Stimulated activated CD8-positive, alpha-beta memory T cell treated with anti-CD3 and anti-CD28 coated beads, Interleukin-4, amount 100 ng/mL, for 48 hours (primary cell): ENCODE measurements around the gene GRHL3.

Experiments
- DNase-seq: peaks from one replicate; pipeline ENCODE4 v3.0.0-alpha.2; 2020

GRHL3 gene

DNA sequence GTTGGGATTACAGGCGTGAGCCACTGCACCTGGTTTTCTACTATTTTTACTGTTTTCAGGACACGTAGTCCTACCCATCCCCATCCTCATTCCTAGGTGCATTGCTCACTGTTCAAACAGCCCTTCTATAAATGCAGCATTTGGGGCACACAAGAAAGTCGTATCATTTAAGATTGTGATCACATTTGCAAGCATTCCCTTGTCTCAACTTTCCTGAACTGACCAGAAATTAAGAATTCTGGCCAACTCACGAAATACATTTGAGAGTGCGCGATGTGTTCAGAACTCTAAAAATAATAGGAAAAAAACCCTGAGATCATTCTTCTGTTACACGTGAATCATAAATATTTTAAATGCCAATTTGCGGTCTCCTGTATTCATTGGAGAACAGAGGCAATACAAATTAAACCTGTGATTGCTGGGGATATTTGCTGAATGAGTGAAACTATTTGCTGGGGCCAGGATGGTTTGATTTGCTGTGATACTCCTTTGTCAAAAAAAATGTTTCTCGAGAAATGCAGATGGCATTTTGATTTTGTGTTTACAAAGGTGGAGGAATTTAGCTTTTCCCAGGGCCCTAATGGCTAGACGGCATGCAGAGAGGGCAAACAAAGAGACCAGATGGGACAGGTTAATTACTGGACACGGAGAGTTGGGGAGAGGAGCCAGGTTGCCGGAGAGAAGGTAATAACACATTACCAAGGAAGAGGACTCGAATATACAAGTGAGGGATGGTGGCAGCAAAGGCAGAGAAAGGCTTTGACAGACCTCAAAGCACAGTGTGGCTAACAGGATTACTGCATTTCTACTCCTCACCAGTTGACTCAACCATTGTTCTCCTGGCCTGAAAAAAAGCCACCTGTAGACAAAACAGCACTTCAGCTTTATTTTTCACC is 56.0 kb downstream of the GRHL3 start:
- no peak for DNase-seq

DNA sequence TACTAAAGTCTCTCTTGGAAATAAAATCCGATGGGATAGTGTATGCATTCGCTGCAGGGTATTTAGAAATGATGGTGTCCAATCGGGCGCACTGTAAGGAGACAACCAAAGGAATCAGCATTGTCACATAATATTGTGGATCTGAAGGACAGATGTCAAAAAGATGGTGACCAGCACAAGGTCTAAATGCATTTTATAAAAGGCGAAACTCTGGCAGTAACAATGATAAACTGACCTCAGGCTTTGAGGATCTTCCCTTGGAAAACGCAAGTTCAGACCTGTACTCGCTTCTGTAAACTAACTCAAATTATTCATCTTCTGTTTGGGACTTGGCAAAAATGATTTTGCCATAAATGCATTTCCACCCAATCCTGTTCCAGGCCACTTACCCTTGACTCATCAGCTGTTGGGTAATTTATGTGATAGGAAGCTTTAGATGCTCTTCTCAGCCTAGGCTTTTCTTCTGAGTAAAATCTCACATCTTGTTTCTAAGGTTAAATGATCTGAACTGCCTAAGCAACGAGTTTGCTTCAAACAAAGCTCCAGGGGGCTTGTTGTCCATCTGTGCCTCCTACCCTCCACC is 60.7 kb downstream of the GRHL3 start:
- no peak for DNase-seq

DNA sequence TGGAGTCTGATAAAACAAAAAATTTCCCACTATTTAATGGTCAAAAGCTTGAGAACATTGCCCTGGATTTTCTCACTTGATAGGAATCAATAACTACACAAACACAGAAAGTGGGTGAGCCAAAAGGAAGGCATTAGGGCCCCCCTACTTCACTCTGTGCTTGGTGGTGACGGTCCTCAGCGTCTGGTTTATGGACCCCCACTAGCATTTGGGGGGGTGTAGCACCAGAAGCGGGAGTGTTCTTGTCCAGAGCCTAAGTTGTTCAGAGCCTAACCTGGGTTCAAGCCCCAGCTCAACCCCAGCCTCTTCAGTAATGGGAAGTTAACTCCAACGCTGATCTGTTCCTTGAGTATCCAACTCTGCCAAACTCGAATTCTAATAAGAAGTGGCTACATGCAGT is 61.4 kb downstream of the GRHL3 start:
- DNase-seq, result no peak

DNA sequence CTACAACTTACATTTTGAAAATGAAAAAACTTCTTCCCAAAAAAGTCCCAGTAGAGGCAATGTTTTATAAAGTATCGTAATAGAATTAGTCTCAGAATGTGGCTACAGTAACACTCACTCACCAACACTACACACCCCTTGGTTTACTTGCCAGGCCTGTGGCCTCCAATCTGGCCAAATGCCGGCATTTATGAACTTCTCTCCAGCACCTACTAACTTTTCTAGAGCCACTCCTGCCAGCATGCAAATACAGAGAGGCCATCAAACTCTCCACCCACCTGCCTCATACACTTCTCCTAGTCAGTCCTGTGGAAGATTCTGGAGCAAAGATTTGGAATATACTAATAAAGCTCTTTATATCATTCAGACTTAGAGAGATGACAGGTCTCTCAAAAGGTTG is 62.1 kb downstream of the GRHL3 start:
- DNase-seq, result no peak

DNA sequence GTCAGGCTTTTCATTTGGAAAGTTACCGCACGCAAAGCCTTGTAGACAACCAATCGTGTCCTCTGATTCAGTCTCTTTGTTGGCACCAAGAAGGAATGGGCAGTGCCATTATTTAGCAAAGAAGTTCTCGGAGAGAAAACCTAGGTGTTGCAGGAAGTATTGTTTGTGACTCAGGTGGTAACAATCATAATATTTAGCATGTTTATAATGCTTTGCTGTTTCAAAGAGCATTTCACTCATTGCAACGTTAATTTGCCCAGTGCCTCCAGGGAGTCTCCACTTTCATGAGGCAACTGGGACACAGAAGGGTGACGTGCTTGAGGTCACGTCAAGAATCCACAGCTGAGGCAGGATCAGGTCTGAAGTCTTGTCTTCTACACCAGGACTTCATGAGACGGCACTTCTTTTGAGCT is 63.0 kb downstream of the GRHL3 start:
- DNase-seq, result no peak

DNA sequence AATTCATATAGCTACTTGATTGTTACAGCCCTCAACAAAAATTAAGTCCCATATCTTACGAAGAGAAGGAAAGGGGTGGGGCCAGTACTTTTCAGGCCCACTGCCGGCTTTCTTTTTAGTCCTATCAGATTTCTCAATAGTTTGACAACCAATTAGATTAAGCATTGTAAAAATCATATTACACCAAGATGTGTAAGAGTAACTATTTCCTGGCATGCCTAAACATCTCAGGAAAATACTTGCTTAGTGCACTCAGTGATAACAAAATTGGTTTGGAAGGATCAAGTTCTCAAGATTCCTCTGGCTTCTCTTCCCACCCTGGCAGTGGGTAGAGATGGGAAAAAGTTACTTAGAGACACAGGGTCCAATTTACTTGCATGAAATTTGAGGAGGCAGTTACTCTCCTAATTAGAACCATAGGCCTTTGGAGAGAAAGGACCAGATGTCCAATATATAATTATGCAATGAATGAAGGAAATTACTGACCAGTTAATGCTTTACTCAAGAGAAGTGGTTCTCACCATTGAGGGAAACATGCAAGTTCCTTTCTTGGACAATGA is 64.3 kb downstream of the GRHL3 start:
- no peak for DNase-seq

DNA sequence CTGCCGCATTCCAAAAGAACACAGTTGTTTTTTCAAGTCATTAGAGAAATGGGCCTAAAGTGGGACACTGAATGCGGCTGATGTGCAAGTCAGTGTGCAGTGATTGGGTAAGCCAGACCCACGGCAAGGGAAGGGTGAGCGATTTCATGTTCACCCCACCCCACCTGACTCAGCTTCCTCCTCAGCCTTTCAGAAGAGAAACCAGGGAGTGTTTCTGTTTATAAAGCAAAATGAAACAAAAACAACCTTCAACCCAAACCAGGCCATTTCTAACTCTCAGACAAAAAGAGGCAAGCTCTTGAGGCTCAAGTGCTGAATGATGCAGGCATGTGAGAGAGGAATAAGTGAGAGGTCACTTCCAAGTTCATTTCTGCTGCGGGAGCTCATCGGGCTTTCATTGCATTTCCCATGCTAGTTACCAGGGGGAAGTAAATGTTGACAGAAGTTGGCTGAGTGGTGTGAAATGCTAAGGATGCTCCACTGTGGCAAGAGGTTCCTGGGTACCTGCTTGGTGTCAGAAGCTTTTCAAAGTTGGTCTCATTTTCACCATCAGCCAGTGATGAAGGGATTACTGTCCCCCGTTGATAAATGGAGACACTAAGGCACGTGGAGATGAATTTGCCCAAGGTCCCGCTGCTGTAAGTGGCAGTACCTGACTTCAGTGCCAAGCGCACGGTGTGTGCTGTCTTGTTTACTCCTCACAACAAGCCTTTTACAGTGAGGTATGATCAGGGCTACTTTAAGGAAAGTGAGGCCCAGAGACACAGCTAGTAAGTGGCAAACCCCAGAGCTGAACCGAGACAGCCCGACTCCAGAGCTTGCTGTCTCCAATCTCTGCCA is 65.3 kb downstream of the GRHL3 start:
- DNase-seq, result peak; percentile 67

DNA sequence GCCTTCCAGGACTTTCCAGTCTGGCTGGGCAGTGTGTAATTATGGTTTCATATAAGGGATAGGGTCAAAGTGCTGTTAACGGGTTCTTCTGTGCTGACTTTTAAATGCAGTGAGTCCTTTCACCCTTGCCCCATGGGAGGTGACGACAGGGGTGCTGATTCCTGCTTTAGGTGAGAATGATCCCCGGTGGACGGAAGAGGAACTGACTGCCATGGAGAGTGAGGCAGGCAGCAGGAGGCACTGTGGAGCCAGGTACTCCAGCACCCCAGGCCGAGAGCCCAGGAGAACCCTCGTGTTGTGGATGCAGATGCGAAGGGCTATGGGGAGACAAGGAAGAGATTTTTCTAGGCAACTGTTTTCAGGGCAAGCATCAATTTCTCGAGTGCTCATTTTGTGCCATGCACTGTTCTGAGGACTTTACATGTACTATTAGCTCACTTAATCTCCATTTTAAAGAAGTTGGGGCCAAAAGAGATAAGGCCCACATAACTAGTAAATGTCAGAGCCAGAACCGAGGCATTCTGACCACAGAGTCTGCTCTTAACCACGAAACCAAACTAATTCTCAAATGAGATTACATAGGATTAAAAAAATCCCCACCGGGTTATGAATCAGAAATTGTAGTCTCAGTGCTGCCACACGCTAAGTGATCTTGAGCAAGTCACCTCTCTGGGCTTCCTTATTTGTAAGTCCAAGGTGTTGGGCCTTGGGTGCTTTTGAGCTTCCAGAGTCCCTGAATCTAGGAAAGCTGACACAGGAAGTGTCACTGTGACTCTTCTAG is 66.2 kb downstream of the GRHL3 start:
- DNase-seq, result peak; percentile 49

DNA sequence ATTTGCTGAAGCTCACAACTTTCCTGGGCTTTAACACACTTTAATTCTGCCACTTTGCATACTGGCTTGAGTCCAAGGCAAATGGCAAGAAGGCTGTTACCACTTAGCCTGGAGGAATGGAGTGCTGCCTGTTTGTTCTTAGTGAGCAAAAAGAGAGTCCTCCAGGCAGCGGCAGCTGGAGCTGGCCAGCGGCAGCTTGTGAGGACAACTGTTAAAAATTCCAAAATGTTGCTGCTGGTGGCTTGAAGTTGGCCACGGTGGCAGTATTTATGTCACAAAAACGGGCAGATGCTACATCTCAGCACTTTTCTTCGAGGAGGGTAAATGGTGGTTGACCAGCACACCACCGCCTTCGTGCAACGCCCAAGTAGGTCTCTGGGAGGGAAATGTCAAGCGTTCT is 67.1 kb downstream of the GRHL3 start:
- DNase-seq, result no peak

DNA sequence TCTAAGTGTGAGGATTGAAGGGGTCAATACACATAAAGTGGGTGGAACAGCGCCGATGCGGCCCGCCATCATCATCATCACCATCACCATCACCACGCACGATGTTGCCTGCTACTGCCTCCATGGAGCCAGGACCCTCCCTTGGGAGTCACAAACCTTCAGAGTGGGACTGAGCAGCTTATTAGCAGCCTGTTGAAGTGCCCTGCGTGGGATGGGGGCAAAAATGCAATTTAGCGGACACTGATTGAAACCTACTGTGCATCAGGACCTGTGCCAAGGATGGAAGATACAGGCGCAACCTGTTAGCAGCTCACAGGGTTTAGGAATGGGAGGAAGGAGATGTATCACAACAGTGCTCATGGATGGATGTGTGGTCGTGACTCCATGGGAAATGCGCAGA is 67.8 kb downstream of the GRHL3 start:
- no peak for DNase-seq

DNA sequence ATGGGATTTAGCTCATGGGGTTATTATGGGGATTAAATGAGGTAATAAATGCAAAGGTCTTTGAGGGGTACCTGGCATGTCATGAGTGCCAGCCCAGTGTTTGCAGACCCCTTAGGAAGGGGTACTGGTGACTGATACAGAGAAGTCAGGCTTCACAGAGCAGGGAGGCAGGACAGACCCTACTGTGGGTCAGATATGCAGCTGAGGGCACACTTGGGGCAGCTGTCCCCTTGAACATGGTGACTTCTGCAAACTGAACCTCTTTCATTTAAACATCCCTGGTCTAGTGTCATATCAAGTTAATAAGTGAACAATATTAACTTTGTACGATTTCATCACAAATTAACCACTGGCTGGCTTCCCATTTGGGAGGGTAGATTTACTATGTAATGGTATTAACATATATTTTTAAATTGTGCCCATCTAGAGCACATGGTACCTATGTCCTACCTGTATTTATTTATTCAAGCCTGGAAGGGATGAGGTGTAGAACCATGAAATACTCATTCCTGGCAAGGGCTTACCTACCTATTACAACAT is 68.5 kb downstream of the GRHL3 start:
- DNase-seq, result no peak

DNA sequence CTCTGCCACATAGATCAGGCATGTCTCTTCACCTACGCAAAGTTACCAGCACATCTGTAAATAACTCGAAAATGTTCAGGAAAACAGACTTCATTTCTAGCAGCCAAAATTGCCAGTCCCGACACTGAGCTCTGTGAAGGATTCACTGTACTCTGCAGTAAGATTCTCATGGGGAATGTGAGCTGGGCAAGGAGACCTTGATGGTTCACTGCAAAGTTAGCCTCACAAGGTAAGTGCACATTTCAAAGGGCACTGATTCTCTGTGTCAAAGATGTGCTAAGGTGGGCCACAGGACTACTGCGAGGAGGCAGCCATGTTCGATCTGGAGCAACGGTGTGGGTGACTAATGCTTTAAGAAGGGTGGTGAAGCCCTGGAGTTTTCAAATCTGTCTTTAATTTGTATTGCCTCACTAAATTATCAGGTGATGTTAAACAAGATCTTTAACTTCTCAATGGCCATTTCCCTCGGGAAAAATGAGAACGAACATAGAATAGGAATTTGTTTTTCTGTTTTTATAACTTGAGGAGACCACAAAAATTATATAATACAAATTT is 69.3 kb downstream of the GRHL3 start:
- no peak for DNase-seq

DNA sequence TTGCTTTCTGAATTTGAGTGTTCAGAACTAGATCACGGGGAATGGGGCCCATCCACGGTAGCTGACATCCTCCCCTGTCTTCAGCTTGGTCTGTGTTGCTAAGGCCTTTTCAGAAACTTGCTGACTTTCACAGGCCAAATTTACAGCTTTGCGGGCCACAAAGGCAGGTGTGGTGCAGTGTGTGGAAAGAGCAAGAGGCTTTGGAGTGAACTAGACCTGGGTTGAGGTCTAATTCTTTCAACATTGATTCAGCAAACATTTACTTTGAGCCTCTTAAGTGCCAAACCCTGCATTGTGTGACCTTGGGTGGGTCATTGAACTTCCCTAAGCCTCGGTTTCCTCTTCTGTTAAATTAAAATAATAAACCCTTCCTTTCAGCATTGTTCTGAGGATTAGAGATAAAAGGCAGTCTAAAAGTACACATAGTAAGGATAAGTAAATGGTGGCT is 70.1 kb downstream of the GRHL3 start:
- no peak for DNase-seq

DNA sequence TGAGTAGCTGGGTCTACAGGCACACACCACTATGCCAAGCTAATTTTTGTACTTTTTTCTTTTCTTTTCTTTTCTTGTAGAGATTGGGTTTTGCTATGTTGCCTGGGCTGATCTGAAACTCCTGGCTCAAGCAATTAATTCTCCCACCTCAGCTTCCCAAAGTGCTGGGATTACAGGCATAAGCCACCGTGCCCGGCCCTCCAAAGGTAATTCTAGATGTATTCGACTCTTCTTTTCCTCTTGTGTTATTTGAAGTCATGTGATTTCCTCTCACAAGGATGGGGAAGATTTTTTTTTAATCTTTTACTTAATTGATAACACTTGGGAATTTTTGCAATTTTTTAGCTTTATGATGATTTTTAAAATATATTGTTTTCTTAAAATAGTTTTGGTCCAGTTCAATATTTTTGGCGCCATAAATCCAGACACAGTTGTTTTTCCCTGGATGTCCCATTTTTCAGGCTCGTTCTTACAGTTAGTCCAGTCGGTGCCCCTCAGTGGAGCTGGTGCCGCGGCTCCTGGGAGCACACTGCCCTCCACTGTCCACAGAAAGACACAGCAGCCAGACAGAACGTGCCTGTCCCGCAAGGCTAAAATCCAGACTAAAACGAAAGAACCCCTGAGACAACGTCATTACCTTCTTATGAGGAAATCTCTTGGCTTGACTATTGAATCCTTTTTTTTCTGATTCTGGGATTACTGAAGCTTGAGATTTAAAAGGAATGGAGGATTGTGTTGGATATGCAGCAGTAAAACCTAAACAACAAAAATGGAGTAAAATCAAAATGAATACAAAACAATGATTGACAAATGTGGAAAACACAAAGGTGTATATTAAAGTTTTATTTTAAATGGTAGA is 72.0 kb downstream of the GRHL3 start:
- DNase-seq, result peak; percentile 74

DNA sequence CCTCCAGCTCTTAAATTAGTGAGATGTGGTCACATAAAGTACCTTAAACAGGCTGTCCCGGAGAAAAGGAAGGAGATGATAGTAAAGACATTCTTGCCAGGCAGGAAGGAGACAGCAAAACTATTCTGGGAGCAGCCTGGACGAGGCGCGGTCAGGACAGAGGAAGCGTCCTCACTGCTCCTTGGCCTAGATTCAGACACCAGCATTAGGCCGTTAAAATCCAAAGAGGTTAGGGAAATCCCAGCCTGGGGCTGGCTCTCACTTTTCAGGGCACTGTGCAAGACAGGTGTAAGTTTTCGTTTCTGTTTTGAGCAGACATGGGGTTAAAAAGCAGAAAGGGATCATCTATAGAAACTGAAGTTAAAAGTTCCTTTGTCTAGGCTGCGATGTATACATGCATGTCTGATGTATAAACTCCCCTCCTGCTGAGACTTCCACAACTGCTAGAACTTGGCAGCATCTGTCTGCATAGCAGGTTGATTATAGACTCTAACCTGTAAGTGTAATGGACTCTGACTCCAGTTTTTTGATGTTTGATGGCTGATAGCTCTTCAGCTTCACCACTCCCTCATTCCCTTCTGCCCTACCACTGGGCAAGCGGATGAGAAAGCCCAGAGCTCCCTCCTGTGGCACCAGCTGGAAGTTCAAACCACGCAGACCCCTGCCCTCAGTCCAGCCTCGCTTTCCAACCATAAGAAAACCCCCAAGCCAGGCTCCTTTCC is 72.9 kb downstream of the GRHL3 start:
- peak; percentile 80 for DNase-seq

DNA sequence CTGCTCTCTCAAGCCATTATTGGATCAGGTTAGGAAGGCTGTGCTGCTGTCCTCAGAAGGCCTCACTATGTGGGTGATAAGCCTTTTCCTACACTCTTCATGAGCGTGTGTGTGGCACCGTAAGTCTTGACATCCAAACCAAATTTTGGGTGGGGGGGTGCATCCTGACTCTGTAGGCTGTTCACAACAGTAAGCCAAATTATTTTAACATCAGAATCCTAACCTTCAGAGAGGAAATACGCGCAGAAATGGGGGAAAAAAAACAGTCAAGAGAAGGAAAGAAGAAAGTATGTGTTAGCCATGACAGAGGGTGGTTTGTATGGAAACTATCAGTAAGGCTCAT is 73.4 kb downstream of the GRHL3 start:
- DNase-seq, result no peak

DNA sequence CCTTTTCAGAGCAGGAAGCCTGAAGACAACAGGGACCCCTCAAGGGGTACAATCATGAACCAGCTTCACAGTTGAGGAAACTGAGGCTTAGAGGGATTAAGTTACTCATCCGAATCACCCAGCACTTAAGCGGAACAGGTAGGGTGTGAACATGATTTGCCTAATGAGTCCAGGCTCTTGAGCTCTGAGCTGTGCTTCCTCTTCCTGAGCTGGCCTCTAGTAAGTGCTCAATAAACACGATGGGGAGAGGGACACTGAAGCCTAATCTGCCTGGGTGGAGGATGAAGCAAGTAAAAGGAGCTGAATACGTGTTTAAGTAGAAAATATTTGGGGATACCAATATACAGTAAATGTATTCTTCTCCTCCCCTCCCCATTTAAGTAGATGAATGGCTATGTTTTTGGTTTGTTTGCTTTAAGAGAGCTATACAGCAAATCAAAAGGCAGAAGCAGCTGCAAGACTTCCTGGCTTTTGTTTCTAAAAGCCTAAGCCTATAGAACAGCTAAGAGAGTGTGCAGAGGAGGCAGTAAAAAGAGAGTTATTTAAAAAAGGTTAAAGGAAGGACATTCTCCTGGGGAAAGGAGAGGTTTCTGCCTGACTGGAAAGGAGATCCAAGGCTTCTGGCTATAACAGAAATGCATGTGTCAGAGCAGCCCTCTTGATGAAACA is 74.0 kb downstream of the GRHL3 start:
- no peak for DNase-seq

DNA sequence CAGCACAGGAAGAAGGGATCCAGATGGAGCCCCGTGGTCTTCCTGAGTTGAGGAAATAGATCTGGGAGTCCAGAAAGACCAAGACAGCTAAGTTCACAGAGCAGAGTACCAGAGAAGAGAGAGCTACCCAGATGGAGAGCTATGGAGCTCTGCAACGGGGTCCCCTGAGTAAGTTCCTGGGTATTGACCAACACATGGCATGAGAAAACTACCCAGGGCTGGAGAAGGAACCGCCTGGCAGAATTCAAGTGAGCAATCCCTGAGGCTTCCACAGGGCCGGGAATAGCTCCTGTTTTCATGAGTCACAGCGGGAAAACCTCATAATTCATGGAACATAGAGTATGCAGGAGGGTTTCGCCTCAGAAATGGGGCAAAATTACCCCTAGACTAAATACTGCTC is 74.7 kb downstream of the GRHL3 start:
- DNase-seq, result no peak

DNA sequence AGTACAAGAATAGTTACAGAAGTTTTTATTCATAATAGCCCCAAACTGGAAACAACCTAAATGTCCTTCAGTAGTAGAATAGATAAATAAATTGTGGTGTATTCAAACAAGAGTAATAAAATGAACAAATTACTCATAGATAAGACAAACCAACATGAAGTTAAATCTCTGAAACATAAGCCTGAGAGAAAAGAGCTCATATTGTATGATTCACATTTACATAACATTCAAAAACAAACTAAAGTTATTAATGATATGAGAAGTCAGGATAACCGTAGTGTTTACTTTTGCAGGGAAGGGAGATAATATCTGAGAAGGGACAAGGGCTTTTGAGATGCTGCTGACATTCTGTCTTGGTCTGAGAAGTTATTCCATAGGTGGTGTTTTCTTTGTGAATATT is 80.9 kb downstream of the GRHL3 start:
- no peak for DNase-seq

DNA sequence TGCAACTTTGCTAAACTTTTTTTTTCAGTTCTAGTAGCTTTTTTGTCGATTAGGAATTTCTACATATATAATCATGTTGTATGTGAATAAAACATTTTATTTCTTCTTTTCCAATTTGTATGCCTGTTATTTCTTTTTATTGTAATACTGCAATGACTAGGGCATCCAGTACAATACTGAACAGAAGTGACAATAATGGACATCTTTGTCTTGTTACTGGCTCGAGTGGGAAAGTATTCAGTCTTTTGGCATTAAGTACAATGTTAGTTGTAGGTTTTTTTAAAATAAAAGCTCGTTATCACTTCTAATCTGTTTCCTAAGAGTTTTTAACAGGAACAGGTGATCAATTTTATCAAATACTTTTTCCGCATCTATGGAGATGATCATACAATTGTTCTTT is 84.6 kb downstream of the GRHL3 start:
- no peak for DNase-seq
